ENCODE measurements around the gene NTNG1.

NTNG1 gene

DNA sequence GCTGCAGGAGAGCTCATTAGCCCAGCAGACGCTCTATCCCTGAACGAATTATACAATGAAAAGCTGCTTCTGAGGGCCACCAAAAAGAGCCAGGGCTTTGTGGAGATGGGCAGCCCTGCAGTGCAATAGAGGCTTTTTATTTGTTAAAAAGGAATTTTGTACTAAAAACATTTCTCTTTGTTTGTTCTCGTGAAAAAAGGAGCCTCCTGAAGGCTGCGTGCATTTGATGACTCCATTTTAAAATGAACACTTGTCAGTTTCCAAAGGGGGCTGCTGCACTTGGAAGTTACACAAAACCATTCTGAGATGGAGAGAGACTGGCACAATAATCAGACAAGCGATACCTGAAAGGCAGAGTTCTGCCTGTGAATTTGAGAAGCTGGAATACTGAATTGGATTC is 202.8 kb downstream of the NTNG1 start:
- DNase-seq, result no peak

DNA sequence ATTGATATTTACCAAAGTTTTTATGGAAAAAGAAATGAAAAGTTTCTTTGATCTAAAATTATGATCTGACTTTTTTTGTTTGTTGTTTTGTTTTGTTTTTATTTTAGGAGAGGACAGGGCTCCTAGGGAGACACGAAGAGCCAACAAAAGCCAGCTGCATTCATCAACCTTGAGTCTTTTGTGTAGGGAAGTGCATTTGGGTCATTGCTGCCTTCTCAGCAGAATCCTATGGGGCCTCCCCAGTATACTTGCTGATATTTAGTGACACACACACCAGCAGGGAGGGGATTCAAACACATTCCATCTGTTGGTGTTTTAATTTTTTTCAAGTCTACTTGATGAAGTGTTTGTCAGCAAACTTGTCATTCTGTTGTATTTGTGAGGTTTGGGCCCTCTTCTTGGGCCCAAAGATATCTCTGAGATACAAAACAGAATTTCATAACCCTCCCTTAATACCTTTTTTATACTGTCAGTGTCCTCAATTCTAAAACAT is 203.5 kb downstream of the NTNG1 start:
- no peak for DNase-seq

DNA sequence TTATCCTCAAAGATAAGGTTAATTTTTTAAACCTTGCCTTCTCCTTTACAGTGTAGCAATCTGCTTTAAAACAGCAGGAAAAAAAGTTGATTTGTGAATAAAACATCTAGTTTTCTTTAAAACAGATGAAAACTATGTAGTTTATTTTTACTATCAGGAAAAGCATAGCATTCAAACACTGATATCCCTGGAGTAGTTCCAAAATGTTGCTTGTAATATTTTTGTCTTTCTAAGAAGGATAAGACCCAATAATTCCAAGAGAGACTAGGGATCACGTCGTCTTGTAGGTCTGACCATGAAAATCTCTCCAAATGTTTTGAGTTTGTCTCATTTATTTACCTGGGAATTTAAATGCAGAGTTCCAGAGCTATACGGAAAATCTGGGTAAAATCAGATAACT is 204.0 kb downstream of the NTNG1 start:
- DNase-seq, result no peak

DNA sequence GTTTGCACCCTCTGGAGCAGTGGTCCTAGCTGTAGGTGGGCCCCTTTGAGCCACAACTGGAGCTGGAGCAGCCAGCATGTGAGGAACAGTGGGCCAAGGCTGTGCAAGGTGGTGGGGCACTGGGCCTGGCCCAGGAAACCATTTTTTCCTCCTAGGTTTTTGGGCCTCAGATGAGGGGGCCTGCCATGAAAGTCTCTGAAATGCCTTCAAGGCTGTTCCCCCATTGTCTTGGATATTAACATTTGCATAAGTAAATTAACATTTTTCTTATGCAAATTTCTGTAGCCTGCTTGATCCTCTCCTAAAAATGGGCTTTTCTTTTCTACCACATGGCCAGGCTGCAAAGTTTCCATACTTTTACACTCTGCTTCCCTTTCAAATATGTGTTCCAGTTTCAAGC is 212.0 kb downstream of the NTNG1 start:
- DNase-seq, result no peak

DNA sequence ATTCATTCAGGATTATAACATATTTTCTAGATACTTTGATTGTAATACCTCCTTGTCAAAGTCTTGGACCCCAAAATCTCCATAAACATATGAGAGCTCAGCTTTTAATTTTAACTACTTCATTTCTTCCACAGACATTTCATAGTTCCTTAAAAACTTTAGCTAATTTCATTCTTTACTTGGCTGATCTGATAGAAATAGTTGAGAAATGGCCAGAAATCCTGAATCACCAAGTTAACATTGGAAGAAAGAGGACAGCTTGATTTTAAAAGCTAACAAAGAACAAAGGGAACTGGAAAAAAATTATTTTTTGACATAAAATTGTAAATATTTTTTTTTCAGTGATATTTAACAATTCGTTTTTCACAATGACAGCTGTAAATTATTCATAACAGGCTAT is 216.5 kb downstream of the NTNG1 start:
- DNase-seq, result no peak

DNA sequence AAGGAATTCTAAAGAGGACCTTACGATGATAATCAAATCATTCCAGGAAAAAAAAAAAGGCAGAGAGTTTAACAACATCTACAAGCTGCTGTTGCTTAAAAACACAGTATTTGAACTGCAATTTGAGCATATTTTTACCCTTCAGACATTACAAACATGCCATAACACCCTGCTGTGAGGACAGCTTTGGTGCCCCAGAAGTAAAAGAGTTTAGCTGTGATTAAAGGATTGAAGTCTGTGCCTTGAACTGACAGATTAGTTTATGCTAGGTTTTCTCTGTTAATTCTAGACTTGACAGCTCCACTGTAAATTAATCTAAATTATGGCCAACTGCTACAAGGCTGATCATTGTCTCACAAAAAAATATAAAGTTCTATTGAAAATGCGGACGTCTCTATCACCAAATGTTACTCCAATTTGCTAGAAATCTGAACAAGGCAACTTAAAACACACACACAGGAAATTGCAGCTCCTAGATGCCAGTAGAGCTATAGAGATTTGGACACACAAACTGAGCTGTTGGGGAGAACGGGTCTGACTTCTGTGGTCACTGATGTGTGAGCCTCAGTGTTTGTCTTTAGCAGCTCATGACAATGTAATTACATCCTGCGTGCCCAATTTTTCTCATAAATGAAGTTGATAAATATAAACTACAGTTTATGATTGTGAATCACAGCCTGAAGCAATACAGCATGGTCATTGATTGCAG is 217.9 kb downstream of the NTNG1 start:
- DNase-seq, result no peak

DNA sequence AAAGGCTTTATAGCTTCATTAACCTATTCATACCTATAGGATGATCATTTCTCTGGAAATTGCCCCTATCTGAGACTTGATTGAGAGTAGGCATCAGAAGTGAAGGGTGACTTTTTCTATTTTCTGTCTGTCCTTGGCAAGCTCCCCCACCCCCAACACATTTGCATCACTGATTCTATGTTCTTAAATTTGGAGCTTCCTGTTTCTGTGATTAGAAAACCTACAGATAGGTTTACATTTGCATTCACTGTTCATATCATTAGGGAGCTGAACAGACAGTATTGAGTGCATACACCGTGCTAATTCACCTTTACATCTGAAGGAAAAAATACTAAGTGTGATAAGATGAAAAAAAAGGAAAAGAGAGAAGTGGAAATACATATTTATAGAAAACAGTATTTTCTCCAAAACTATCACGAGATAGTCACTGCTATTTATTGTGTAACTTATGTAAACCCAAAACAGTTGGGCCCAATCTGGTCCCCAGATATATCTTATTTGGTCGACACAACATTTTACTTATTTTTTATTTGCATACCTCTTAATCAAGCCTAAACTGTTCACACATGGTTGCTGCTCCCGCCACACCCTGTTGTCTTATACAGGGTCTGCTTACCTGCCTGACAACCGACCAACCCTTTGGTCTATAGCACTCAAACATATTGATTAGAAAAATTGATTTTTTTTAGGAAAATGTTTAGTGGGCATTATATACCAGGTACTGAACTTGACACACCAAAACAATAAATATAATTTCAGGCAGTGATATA is 218.8 kb downstream of the NTNG1 start:
- DNase-seq, result no peak

DNA sequence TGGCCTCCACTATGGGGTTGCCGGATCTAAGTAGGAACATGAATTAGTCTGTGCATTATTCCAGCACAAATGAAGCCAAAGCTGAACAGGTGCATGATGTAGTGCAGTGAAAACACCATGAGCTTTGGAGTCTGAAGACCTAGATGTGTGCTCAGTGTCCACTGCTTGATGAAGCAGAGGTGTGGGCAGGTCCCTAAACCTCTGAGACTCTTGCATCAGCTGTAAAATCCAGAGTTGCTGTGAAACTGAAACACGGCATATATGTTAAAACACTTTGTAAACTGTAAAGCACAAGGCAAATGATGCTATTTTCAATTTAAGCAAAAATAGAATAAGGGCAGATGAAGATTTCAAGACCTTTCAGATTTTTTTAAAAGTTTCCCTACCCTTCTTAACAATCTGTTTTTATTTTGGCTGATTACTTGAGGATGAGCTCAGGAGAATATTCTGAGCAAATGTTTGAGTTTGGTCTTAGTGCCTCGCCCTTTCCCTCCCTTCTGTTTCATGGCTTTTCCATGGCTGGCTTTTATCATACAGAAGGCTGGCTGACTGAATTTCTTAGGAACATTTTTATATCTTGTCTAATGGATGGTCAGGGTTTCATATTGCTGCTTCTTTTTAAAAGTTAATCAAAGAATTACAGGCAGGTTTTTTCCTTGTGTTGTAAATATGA is 221.8 kb downstream of the NTNG1 start:
- DNase-seq, result no peak

DNA sequence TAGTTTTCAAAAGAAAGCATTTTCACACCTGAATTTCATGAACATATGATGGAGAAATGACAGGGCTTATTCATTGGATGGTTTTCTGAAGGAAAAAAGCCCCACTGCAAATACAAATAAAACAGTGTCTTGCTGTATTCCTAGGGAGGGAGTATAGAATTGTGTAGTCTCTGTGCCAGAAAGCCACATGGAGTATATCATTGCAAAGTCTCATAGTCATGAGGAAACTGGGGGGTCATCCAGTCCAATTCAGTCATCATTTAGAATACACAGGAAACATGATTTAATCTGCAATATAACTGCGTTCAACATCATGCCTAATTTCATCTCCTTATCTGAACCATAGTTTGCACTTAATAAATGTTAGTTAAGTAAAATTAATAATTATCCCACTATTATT is 222.3 kb downstream of the NTNG1 start:
- no peak for DNase-seq

DNA sequence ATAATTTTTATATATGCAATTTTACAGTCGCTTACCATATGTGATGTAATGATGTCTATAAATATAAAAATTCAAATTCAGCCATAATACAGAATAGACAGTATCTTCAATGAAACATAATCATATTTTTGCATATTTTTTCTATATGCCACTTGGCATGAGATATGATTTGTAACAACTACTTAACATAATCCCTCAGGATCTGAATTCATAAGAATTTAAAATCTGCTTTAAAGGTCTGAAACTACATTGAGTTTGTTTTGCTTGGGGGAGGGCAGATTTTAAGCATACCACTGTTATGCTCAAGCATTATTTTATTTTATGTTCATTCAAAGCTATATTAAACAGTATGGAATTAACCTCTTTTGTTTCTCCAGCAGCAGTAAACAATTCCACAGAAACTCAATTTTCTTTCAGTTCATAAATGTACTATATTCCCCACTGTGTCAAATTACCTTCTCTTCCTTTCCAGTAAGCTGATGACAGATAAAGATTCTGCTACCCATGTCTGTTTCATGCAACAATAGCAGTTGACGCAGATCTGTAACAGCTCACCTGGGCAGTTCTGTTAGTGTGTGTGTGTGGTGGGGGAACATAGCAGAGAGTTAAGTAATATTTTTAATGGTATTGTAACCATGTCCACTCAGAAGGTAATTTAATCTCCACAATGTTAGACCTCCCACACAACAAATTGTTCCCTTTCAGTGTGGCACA is 224.8 kb downstream of the NTNG1 start:
- DNase-seq, result no peak

DNA sequence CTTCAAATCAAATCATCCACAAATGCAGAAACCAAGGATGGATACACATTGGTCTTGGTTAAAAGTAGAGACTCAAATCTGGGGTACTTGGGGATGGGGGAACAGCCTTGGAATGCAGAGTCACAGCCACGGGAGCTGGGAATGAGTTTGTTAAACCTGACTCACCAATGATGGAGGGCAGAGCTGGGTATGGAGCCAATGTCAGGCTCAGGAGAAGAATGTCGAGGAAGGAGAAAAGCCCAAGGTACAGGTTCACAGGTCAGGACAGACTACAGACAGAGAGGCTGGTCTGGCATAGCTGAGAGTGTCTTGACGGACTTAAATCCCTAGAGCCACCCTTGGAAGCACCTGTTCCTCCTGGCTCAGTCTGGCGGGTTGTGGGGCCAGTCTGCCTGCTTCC is 237.6 kb downstream of the NTNG1 start:
- DNase-seq, result no peak

DNA sequence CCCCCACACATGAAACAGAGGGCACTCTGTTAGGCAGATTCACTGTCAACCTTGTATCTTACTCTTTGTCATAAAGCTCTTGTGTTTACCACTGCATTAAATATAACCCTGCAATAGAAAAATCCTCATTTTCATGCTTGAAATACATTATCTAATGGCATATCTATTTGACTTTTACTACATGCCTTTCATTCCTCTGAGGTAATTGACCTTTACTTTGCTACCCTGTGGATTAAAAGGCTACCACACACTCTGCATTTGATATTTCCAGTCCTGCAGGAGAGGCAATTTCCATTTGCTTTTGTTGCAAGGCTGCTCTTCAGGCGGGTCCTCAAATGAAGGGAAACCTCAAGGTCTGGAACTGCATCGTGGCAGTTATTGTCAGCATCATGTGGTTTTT is 238.0 kb downstream of the NTNG1 start:
- DNase-seq, result no peak

DNA sequence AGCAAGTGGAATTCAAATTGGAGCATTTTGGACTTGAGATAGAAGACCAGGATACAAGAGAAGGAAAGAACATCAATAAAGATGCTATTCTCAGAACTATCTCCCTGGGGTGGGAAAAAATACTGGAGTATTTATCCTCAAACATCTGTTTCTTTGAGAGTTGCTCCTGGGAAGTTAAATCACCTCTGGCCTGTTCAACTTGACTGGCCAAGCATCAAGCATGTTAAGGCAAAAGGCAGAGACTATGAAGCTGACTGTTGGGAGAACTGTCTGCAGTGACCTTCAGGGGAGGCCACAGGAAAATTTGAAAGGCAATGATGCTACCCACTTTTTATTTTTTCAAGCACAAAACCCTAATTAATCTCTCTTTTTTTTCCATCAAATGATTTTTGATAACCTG is 239.0 kb downstream of the NTNG1 start:
- DNase-seq, result no peak

DNA sequence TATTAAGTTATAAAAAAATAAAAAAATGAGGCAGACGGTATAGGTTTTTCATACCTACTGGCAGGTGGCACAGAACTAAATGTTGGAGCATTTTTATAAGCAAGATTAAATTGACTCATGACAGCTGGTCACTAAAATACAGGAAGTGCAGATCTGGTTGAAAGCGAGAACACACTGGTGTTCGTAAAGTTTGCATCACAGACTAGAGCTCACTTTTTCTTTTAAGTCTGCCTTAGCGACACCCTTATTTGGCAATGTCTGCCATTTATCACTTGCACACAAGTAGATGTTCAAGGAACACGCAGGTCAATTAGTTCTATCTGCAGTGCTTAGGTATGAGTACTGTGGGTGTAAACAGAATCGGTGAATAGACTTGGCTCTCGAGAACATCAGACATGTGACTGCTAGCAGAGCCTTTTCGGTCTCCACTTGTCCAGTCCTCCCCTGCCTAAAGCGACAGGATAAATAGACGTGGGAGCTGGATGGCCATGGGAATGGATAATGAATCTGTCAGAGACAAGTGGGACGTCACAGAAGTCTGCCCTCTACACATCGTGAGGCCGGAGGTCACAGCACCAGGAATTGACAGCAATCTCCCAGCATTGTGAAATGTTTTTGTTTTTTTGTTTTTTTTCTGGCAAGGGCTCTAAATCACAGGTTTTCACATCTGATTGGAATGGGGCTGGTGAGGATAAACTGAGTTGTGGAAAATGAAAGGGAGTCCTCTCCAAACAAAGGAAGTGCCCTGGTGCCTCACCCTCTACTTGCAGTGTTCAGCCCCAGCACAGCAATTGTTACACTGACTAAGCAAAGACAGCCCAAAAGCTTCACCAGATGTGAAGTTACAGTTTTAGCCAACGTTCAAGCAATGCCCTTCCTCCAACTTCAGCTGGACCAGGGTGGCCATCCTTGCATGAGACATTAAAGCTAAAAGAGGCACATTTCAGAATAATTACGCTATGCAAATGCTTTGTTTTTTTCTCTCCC is 248.9 kb downstream of the NTNG1 start:
- DNase-seq, result no peak

DNA sequence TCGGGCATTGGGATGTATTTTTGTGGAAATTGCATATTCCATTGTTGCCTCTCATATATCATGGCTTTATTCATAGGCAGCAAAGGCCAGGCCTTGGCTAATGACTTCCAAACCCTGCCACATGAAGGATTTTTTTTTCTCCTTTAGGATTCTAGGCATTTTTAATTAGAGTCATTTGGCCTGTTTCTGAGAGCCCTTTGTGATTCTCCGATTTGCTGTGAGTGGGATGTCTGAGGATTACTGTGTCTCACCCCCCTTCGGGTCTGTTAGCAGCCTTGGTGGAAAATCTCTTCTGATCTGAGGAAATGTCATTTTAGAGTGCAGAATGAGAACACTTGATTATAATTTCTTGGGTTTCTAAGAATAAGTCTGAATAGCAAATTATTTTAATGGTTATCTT is 253.5 kb downstream of the NTNG1 start:
- no peak for DNase-seq

DNA sequence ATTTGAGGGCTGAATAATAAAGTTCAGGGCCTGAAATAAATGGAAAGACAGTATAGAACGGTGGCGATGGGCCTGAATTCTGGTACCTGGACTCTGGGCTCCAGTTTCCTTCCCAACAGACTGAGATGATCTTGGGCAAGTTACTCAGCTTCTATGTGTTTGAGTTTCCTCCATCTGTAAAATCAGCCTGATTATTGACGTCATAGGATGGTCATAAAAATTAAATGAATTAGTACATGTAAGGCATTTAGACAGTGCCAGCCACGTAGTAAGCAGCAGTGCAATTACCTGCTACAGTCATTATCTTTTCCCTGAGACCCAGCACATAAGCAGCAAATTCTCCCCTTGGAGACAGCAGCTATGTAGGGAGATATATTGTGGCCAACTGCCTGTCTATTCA is 260.9 kb downstream of the NTNG1 start:
- no peak for DNase-seq

DNA sequence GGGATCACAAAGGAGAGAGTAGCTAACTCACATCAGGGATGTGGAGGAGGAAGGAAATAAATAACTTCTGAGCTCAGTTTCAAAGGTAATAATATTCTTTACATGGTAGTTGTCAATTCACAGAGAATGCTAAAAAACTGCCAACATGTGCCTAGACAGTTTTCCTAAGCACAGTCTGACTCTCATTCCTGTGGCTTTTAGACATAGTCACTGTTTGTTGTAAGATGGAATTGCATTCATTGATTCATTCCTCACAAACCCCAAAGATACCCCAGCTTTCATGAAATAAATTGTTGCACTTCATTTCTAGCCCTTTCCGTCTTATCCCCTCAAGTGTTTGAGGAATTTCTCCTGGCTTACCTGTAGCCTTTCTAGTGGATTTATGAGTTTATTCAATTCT is 263.9 kb downstream of the NTNG1 start:
- DNase-seq, result no peak

DNA sequence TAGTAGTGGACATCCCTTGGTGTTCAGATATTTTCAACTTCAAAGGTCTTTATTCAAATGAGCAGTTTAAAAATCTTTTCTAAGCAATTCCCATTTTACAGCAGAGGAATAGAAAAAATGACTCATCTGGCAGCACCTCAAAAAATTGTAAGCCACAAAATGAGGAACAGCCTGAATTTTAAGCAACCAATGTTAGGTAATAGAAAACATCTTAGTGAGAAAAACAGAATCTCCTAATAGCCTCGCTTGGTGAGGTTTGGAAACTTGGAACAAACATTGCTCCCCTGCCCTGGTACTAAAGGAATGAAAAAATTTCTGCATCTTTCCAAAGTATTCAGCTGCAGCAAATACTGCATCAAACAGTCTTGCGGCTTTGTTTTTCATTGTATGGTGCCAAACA is 264.4 kb downstream of the NTNG1 start:
- DNase-seq, result no peak

DNA sequence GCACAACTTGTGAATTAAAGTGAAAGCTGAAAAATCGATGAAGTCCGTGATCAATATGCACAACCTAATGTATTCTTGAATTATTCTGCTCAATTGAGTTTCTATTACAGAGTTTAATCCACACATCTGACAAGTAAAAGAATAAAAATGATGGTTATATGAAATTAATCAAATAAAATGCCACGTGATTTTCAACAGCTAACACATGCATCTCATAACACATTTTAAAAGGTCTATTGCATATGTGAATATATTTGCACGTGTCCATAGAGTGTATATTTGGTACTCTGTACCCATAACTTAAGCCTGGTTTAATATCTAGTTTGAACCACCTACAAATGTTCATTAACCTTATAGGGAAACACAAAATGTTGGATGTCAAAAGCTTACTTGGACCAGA is 266.2 kb downstream of the NTNG1 start:
- no peak for DNase-seq

DNA sequence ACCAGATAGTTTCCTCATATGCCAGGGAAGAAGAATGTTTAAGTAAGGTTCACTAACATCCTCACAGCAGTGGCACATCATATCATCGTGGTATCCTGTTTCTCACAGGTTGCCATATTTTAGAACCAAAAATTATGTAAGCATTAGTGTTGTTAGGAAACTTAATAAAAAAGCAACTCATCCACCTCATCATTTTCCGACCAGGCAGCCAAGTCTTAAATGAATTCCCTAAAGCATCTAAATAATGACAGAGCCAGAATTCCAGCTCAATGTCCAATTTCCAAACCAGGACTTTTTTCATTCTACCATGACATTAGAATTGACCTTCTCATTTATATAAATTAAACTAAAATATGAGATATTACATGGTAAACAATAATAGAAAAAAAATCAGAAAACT is 272.7 kb downstream of the NTNG1 start:
- DNase-seq, result no peak

DNA sequence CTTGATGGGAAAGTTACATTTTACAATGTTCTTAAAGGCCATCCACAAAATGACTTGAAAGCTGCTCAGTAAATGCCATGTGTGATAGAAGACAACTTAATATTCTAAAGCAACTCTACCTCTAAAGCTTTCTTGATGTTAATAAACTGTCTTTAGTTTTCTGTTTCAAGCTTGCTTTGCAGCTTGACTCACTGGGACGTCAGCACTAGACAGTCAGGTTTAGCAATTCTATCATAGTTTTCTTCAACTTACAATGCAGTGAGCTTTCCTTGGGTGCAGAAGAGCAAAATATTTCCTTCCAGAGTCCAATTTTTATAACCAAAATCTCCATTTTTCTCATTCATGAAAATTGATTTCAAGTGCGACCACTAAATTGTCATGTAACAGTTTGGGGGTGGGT is 273.1 kb downstream of the NTNG1 start:
- no peak for DNase-seq

DNA sequence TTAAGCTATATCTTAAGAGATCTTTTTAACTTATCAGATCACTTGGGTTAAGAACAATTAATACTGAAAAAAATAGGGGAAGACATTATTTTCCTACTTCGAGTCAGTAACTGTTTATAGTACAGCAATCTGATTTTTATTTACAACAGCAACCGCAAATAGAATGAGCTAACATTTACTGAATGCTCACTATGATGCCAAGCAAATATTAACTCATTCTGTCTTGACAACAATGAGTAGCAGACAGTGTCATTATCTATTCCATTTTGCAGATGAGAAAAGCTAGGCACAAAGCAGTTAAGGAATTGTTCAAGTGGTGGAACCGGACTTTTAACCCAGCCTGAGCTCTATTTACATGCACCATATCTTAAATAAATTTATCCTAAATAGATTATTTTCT is 273.7 kb downstream of the NTNG1 start:
- DNase-seq, result no peak
